Islet of Langerhans (tissue), 1 donor: ENCODE measurements around the gene PHF21A.

ENCODE experiments used
- FAIRE-seq: peaks from one replicate; lab custom pipeline; 2011; peaks lifted over from hg19 to GRCh38; lab: Jason Lieb, UNC

PHF21A gene

DNA sequence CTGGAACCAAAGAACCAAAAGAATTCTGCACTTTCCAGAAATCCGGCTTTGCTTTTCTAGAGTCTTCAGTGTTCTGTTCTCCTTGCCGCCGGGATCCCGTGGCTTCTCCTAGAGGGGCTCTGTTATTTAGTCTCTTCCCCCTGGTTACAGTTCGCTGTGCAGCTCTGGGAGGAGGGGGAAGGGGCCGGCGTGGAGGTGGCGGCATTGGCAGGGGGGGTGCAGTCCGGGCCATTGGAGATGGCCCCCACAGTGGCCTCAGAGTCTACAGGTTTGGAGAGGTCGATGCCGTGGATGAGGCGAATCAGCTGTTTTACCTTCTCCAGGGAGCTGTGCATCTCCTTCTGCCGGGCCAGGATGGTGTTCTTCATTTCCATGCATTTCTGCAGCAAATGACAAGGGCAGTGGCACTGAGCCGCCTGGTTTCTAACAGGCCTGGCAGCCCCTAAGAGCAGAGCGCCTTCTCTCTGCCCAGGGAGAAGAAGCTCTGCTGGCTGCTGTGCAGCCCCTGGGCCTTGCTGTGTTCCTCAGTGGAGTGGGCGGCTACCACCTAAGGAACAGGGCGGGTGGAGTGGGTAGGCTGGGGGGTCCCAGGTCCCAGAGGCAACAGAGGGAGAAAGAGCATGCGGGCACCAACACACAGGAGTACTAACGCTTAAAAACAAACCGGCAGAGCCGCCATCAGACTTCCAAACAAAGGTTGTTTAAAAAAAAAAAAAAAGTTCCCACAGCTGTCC, 187.2 kb downstream of the PHF21A start:
- no peak for FAIRE-seq

DNA sequence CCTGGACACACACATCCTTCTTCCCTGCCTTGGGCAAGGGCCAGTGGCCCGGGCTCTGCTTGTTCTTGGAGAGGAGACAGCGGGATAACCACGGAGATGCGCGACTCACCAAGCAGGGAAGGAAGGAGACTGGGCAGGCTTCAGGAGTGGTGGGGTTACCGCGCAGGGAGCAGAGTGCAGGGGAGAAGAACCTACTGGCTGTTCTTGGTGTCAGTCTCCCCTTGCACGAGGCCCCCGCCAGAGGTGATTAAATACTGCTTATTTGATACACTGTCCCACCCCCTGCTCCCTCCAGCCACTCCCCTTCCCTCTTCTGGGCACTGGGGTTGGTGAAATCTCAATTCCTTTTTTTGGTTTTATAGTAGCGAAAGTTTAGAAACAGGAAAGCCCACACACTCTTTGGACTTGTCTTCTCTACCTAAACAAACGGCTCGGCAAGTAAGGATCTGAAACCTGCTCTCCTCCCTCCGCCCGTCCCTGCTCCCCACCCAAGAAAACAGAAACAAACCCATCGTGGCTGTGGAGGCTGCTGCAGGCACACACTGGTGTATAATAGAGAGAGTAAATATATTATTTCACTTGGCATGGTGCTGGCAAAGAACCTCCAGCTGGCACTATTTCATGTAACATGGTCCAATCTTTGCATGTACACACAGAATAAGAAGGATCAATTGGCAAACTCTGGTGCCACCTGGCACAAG, 188.0 kb downstream of the PHF21A start:
- no peak for FAIRE-seq

DNA sequence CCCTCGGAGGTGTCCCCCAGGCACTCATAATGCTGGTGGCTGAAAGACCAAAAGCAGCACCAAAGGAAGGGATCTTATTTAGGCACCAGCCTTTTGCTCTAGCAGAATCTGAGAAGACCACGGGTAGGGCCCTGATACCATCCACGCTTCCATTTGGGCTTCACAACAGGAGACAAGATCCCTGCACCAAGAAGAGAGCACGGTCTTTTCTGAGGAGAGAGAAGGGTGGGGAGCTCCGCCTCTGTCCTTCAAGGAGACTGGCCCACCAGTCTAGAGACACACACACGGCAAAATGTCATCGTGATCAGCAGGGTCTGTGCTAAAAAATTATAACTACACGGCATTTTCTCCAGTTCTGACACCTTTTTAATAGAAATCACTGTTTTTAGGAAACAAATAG, 189.0 kb downstream of the PHF21A start:
- FAIRE-seq: no peak

DNA sequence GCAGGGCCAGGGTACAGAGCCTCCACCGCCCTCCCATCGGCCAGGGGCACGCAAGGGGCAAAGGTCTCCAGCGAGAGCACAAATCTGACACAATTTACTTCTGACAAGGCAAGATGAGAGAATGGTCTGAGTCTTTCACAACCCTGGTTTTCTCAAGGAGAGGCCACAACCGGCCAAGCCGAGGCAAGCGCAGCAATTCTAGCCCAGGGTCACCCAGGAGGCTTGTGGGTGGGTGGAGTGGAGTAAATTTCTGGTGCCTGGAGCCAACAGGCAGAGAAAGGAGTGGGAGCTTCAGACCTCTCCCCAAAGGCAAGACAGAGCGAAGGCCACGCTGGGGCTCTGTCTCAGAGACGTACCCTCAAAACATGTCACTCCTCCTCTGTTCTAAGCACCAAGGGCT, 189.5 kb downstream of the PHF21A start:
- no peak for FAIRE-seq

DNA sequence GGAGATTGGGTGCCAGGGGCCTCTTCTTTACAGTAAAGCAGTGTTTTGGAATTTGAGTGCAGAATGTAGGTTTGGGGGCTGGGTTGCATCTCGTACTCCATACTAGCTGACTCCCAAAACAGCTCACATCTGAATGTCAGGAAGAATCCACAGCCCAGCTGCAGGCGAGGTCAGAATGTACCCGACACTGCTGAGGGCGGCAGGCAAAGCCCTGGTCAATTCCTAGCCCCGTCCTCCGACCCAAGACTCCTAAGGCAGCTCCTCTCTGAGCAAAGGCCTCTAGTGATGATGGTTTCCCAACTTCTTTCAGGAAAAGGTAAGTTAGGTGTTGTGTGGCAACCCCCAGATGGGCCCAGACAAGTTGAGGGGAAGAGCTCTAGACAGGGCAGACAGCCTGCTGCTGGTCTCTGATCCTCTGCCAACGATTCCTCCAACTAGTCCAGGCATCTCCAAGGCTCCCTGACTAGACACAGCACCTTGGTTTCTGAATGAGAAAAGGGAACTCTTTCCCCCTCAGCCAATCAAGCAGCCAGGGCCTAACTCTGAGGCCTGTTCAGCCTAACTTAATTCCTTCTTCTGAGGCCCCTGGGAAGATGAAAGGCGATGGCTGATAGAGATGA, 190.2 kb downstream of the PHF21A start:
- FAIRE-seq: no peak

DNA sequence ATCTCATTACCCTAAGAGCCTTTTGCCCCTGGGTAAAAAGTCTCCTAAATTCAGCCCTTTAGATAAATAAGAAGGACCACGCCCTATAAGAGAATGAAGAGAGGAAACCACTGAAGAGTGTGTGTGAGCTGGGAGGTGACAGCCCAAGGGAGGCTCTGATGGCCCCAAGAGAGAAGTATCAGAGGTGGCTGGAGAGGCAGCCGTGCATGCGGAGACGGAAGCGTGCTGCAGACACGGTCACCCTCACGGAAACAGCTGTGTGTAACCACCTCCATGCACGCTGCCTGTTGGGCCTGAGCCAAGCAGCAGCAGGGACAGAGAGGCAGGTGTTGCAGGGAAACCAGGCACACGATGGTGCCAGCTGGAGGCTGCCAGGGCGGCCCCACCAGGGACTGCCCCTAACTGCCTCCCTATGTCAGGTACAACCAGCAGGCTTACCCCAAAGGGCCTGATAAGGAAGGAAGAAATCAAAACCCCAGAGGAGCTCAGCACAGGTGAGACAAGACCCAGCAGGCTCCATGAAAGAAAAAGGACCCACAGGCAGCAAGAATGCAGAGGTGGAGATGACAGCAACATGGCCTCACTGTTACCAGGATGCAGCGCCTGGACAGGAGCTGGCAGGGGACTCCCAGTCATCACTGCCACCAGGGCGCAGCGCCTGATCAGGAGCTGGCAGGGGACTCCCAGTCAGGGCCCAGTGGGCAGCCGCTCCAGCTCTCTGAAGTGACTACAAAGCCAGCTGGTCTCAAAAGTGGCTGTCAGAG, 191.0 kb downstream of the PHF21A start:
- no peak for FAIRE-seq

DNA sequence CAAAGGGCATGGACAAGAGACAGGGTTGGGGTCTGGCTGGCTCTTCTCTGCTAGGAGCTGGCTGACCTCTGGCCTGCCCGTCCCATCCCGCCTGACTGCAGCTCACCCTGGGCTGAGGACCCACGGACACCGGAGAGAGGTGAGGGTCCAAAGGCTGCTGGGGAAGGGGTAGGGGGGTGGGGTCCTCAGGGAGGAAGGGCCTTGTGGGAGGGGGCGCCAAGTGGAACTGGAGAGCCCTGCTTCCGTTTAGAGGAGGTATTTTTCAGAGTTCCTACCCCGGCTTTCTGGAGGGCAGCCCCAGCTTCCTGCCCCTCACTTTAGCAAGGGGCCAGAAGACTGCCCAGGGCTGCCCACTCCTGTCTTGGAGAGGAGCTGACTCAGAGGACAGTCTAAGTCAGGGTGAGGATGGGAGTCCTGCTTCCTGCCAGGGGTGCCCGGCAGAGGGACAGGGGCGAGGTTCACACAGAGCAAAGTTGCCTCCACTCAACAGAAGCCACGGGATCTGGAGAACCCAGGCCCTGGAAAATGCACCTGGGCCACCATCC, 191.7 kb downstream of the PHF21A start:
- no peak for FAIRE-seq

DNA sequence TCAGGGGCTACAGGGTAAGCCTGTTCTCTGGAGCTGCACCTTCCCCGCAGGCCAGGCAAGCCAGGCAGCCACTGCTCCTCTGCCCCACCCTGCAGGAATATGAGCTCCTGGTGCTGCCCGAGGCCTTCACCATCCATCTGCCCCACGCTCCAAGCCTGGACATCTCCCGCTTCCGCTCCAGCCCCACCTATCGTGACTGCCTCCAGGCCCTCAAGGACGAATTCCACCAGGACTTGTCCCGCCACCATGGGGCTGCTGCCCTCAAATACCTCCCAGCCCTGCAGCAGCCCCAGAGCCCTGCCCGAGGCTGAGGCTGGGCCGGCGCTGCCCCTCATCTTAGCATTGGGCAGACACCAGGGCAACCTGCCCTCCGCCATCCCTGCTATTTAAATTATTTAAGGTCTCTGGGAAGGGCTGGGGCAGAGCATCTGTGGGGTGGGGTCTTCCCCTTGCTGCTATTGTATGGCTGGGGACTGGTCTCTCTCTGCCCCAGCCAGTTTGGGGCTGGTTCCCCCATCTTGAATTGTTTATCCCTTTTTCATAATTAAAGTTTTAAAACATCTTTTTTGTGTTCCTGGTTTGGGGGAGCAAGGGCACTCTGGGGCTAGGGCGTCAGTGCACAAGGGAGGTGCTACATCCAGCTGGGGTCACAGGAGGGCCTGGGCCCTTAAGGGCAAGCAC, 192.6 kb downstream of the PHF21A start:
- no peak for FAIRE-seq

DNA sequence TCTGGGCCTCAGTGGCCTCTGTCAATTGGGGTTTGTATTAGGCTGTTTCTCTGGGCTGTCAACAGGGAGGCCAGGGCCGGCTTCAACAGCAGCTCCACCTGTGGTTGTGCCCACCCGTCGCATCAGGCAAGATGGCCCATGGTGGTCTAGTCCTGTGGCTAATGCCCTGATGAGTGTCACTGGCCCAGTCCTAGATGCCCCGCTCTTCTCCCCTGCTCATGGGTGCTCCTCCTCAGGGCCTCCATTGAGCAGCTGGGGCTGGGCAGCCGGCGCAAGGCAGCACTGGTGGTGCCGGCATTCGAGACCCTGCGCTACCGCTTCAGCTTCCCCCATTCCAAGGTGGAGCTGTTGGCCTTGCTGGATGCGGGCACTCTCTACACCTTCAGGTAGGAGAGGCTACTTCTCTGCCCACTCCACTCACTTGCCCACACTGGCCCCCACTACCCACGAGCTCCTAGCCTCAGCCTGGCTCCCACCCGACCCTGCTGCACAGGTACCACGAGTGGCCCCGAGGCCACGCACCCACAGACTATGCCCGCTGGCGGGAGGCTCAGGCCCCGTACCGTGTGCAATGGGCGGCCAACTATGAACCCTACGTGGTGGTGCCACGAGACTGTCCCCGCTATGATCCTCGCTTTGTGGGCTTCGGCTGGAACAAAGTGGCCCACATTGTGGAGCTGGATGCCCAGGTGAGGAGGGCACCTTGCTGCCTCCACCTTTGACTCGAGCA, 193.4 kb downstream of the PHF21A start:
- no peak for FAIRE-seq

DNA sequence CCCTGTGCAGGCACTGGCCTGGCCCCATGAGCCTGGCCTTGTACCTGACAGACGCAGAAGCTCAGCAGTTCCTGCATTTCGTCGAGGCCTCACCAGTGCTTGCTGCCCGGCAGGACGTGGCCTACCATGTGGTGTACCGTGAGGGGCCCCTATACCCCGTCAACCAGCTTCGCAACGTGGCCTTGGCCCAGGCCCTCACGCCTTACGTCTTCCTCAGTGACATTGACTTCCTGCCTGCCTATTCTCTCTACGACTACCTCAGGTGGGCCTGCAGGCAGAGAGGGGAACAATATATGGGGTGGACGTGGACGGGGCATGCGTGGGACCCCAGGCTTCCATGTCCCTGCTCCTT, 193.9 kb downstream of the PHF21A start:
- FAIRE-seq: no peak

DNA sequence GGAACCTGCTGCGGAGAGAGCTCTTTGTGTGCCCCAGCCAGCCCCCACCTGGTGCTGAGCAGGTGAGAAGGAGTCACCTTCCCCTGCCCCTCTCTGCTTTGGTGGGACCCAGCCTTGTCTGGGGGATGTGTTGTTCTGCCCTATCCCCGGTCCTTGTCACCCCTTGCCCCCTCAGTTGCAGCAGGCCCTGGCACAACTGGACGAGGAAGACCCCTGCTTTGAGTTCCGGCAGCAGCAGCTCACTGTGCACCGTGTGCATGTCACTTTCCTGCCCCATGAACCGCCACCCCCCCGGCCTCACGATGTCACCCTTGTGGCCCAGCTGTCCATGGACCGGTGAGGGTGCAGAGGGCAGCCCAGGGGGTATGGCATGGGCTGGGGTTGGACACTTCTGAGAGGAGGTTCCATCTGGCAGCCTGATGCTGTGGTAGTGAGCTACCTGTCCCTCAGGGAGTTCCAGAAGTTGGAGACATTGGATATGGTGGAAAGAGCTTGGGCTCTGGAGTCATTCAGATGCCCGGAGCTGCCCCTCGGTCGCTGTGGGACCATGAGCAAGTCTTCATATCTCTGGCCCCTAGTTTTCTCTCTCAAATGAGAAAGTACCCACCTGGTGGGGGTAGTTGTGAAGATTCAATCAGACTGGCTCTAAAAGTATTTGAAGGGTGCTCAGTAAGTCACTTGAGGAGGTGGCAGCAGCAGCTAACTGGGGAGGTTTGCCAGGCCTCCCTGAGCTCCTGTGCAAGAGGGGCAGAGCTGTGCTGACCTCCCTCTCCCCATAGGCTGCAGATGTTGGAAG, 194.5 kb downstream of the PHF21A start:
- no peak for FAIRE-seq

DNA sequence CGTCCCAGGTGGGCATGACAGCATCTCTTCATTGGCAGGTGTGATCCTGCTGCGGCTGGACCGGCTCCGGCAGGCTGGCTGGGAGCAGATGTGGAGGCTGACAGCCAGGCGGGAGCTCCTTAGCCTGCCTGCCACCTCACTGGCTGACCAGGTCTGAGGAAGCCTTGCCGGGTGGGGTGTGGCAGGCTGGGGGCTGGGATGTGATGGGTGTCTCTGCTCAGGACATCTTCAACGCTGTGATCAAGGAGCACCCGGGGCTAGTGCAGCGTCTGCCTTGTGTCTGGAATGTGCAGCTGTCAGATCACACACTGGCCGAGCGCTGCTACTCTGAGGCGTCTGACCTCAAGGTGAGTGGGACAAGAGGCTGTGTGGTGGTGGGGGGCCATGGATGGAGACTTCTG, 195.3 kb downstream of the PHF21A start:
- FAIRE-seq: no peak

DNA sequence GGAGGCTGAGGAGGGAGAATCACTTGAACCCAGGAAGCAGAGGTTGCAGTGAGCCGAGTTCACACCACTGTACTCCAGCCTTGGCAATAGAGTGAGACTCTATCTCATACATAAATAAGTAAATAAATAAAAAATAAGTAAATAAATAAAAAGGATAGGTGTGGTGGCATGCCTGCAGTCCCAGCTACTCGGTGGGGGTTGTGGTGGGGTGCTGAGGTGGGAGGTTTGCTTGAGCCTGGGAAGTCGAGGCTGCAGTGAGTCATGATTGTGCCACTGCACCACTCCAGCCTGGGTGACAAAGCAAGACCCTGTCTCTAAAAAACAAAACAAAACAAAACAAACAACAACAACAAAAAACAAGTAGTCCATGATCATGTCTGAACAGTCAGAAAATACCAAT, 195.7 kb downstream of the PHF21A start:
- no peak for FAIRE-seq

DNA sequence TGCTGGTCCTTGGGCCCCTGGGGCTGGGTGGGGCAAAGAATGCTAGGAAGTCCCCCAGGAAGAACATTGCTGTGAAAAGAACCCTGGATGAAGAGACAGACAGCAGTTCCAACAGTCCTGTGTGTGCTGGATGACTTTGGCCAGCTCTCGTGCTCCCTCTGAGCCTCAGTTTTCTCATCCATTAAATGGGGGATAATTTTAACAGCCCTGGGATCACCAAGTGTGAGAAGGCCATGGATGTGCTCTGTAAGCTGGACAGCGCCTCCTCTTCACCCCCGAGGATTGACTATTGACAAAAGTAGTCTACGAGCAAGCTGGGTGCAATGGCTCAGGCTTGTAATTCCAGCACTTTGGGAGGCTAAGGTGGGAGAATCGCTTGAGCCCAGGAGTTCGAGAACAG, 196.3 kb downstream of the PHF21A start:
- no peak for FAIRE-seq

DNA sequence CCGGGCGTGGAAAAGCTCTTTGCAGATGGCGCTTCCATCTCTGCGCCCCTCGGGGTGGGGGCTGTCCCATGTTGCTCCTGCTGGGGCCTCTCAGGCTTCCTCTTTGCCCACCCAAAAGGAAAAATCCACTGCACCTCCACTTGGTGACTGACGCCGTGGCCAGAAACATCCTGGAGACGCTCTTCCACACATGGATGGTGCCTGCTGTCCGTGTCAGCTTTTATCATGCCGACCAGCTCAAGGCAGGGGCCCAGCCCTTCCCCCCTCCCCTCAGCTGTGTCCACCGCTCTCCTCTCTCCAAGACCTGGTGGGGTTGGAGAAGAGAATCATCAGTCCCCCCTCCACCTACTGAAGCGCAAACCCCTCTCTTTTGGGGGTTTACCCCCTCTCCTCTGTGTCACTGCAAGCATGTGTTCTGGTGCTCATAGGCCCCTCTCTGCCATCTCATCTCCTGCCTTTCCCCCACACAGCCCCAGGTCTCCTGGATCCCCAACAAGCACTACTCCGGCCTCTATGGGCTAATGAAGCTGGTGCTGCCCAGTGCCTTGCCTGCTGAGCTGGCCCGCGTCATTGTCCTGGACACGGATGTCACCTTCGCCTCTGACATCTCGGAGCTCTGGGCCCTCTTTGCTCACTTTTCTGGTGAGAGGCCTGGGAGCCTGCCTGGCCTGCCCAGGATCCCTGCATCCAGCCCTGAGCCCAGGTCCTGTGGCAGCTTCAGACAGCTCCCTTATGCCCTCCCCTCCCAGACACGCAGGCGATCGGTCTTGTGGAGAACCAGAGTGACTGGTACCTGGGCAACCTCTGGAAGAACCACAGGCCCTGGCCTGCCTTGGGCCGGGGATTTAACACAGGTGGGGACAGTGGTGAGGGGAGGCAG, 197.0 kb downstream of the PHF21A start:
- no peak for FAIRE-seq

DNA sequence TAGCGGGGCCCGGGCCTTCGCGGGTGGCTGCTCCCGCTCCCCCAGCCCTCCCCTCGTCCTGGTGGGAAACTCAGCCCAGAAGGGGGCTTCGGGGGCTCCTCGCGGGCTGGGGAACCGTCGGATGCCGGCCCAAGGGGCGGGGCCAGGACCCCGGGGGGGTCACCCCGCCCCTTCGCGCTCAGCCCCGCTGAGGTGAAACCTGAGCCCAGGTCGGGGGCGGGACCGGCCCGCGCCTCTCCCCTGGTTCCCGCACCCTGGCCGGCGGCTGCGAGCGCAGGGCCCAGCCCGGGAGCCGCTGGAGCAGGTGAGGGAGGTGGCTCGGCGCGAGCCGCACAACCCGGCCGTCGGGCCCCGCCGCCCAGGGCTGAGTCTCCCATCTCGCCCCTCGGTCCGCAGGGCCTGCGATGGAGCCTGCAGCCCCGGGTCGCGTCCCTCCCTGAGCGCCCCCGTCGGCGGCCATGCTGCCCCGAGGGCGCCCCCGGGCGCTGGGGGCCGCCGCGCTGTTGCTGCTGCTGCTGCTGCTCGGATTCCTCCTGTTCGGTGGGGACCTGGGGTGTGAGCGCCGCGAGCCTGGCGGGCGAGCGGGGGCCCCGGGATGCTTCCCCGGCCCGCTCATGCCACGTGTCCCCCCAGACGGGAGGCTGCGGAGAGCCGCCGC, 198.7 kb downstream of the PHF21A start, which contains the start of gene LARGE2:
TSS of gene LARGE2 (plus strand) at position 232 of the 658 bp plus-strand sequence. CDS start at position 459, 227 bp downstream.
- no peak for FAIRE-seq

DNA sequence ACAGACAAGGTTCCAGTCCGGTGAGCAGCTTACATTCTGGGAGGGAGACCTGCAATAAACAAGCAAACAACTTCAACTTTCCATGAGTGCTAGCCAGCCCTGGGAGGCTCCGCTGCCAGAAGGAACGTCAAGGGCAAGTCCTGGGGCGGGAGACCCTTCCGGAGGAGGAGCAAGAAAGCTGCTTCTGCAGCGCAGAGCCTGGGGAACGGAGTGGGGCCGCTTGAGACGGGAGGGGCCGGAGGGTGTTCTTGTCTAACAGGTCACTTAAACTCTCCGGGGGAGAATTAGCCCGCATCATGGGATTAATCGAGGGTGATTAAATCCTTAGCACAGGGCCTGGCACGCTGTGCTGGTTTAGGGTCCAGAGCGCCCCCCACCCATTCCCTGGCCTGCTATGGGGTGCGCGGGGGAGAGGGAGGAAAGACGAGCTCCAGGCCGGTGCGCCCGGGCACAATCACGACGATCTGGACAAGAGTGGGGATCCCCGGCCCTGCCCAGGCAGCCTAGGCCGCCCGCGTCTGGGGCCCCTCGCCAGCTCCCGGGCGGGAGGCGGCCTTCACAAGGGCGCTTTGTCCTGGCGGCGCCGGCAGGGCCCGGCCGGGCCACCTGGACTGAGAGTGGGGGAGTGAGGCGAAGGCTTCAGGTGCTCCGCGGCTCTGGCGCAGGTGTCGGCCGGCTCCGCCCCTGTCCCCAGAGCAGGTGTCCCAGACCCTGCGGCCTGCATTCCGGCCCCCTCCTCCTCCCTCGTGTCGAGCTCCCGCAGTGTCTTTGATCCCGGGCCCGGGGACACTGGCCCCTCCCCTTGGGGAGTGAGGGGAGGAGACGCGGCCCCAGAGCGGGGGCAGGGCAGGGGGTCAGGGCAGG, 199.5 kb downstream of the PHF21A start:
- no peak for FAIRE-seq
